DND-41 (cell line): Measurements from ENCODE around the gene GAS7.

Experiments
- ATAC-seq: fragments of 200-7000 bp; cut with Tn5 transposase; 3 replicates; pipeline ENCODE4 v1.9.1; 2021; ENCODE audit warnings: low read depth; ENCODE audit not compliant: insufficient read depth
- DNase-seq: peaks from one replicate; pipeline ENCODE4 v3.0.0-alpha.2; 2020
- H2AFZ ChIP-seq: 2 replicates; pipeline ENCODE4 v1.6.0; 2012; ENCODE audit warnings: low read depth, low read length
- H3K27ac ChIP-seq: 2 replicates; pipeline ENCODE4 v1.5.1; 2012; ENCODE audit warnings: low read length, inconsistent platforms
- H3K27me3 ChIP-seq: fragments of 200-600 bp; sonication (generic); 2 replicates; pipeline ENCODE4 v1.6.0; 2012; ENCODE audit warnings: low read length, mild to moderate bottlenecking, inconsistent platforms; ENCODE audit not compliant: insufficient read depth, poor library complexity
- H3K36me3 ChIP-seq: 2 replicates; pipeline ENCODE4 v1.5.1; 2012; ENCODE audit warnings: low read length, inconsistent platforms; ENCODE audit not compliant: insufficient read depth
- H3K4me1 ChIP-seq: 2 replicates; pipeline ENCODE4 v1.5.1; 2012; ENCODE audit warnings: mild to moderate bottlenecking, low read length; ENCODE audit not compliant: insufficient read depth
- H3K4me2 ChIP-seq: 2 replicates; pipeline ENCODE4 v1.6.0; 2012; ENCODE audit warnings: mild to moderate bottlenecking, moderate library complexity, low read length, inconsistent platforms; ENCODE audit not compliant: insufficient read depth
- H3K4me3 ChIP-seq, 2 experiments: fragments of 200-600 bp in 1 of 2; shearing (Covaris generic) in 1 of 2; 2 replicates each; pipeline ENCODE4 v1.5.1; 2012 to 2016; ENCODE audit warnings: inconsistent platforms in 2 of 2, low read length in 2 of 2, mild to moderate bottlenecking in 2 of 2, low read depth in 1 of 2, moderate library complexity in 1 of 2
- H3K79me2 ChIP-seq: 2 replicates; pipeline ENCODE4 v1.6.0; 2012; ENCODE audit warnings: low read length, inconsistent platforms; ENCODE audit not compliant: insufficient read depth
- H3K9ac ChIP-seq: 2 replicates; pipeline ENCODE4 v1.6.0; 2012; ENCODE audit warnings: low read depth, mild to moderate bottlenecking, inconsistent platforms, low read length, moderate library complexity
- H3K9me3 ChIP-seq: 2 replicates; pipeline ENCODE4 v1.5.1; 2012; ENCODE audit warnings: low read length, moderate library complexity, mild to moderate bottlenecking, inconsistent platforms; ENCODE audit not compliant: insufficient read depth, severe bottlenecking
- H4K20me1 ChIP-seq: 2 replicates; pipeline ENCODE4 v1.6.0; 2012; ENCODE audit warnings: low read length; ENCODE audit not compliant: insufficient read depth
- EZH2 ChIP-seq: IDR thresholded peaks from 3 replicates; pipeline ENCODE4 v1.6.1; 2012; ENCODE audit warnings: borderline replicate concordance, low read depth, mild to moderate bottlenecking, moderate library complexity, low read length, inconsistent platforms; ENCODE audit not compliant: severe bottlenecking
- TF ChIP-seq, protein P1 (sequence below): IDR thresholded peaks from 2 replicates; pipeline ENCODE4 v1.5.1; 2012; ENCODE audit warnings: borderline replicate concordance, low read length, moderate library complexity, mild to moderate bottlenecking; ENCODE audit not compliant: poor library complexity, severe bottlenecking; ENCODE audit errors: extremely low read depth

The GAS7 gene

GRCh38 chr17:10107316-10108165 lies 90.9 kb downstream of the GAS7 start:
- no peaks in the 10 kb centered on the region for H3K27me3 ChIP-seq
- no peak overlapping the region for H3K4me2 ChIP-seq
- H3K27ac ChIP-seq, result no peak overlapping the region
- DNase-seq, result no peak
- TF ChIP-seq, protein P1, sequence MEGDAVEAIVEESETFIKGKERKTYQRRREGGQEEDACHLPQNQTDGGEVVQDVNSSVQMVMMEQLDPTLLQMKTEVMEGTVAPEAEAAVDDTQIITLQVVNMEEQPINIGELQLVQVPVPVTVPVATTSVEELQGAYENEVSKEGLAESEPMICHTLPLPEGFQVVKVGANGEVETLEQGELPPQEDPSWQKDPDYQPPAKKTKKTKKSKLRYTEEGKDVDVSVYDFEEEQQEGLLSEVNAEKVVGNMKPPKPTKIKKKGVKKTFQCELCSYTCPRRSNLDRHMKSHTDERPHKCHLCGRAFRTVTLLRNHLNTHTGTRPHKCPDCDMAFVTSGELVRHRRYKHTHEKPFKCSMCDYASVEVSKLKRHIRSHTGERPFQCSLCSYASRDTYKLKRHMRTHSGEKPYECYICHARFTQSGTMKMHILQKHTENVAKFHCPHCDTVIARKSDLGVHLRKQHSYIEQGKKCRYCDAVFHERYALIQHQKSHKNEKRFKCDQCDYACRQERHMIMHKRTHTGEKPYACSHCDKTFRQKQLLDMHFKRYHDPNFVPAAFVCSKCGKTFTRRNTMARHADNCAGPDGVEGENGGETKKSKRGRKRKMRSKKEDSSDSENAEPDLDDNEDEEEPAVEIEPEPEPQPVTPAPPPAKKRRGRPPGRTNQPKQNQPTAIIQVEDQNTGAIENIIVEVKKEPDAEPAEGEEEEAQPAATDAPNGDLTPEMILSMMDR, result no peak
- no peak for TF ChIP-seq EZH2
- 0 out of 2 replicates have a peak, but pooled peaks cover 3% of the 10 kb centered on the region for H4K20me1 ChIP-seq
- peaks cover 8% of the 10 kb centered on the region for H3K4me1 ChIP-seq
- no peak for ATAC-seq
- no peak overlapping the region for H3K4me3 ChIP-seq
- H3K36me3 ChIP-seq, result no peaks in the 10 kb centered on the region
- no peak overlapping the region for H2AFZ ChIP-seq
- H3K9me3 ChIP-seq, result no peaks in the 10 kb centered on the region
- peaks cover 5% of the 10 kb centered on the region; the same call in 1 of the 2 replicates for H3K79me2 ChIP-seq
- no peak overlapping the region for H3K9ac ChIP-seq

DNA sequence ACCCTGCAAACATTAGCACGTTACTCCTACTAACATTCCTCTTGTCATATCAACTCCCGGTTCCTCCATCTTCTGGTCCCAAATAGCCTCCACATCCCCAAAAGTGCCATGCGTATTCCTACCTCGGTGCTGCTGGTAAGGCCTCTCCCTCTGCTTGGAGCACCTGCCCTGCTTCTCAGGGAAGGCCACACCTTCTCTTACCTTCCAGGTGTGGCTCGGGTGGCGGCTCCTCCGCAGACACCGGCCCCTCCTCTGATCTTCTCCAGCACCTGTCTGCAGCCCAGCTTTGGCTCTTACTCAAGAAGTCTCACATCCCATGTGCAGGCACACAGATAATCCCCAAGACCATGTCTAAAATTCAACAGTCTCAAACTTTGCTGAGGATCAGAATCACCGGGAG lies 92.3 kb downstream of the GAS7 start:
- Histone ChIP-seq H3K27ac (no peak overlapping the region), H3K9ac (no peak overlapping the region), H2AFZ (no peak overlapping the region), H3K4me1 (no peaks in the 10 kb centered on the region), H3K79me2 (no peaks in the 10 kb centered on the region; the same call in 1 of the 2 replicates), H3K4me2 (no peak overlapping the region), H3K4me3 (no peak overlapping the region), H3K27me3 (no peaks in the 10 kb centered on the region), H4K20me1 (0 out of 2 replicates have a peak, but pooled peaks cover 3% of the 10 kb centered on the region), H3K9me3 (no peaks in the 10 kb centered on the region), H3K36me3 (no peaks in the 10 kb centered on the region)
- ATAC-seq, result no peak
- no peak for DNase-seq
- TF ChIP-seq EZH2, result no peak
- TF ChIP-seq, protein P1, result no peak

DNA sequence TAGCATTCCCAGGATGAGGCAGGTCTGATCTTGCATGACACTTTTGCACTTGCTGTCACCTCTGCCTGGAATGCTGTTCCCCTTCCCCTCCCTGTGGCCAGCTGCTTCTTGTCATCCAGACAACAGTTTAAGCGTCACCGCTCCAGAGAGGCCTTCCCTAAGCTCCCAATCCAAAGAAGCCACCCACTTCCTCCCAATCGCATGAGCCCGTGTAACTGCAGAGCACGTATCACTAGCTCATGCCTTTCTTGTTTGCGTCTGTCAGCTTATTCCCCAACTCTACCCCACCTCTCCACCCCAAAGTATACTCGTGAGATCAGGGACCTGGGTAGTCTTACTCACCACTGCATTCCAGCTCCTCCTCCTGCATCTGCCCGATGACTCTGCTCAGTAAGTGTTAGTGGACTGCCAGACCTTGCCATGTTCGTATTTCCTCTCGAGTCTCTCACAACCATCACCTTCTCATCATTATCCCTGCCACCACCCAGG lies 92.8 kb downstream of the GAS7 start:
- Histone ChIP-seq H3K4me1 (no peaks in the 10 kb centered on the region), H4K20me1 (0 out of 2 replicates have a peak, but pooled peaks cover 3% of the 10 kb centered on the region)

More for the DNA sequence above, 92.8 kb downstream of the GAS7 start:
- H3K4me3 ChIP-seq, result no peak overlapping the region
- H2AFZ ChIP-seq, result no peak overlapping the region
- no peak overlapping the region for H3K27ac ChIP-seq
- no peak overlapping the region for H3K9ac ChIP-seq
- no peaks in the 10 kb centered on the region for H3K79me2 ChIP-seq
- H3K36me3 ChIP-seq, result no peaks in the 10 kb centered on the region
- DNase-seq (no peak), ATAC-seq (no peak)
- TF ChIP-seq, protein P1, result no peak
- no peak for TF ChIP-seq EZH2
- no peak overlapping the region for H3K4me2 ChIP-seq
- H3K9me3 ChIP-seq, result no peaks in the 10 kb centered on the region
- H3K27me3 ChIP-seq, result no peaks in the 10 kb centered on the region
